HL-60/S4 treated with phorbol 12-myristate 13-acetate at 8.2 ng/mL for 4 days and 3 days (cell line): Measurements from ENCODE around the gene TSKU.

Experiments
- in situ Hi-C: fragments of 300-500 bp; cut with MboI; formaldehyde crosslinking; loops from 2 replicates; pipeline ENCODE4 v1.15.0; 2022; ENCODE audit warnings: low sequenced_read_pairs

Gene TSKU

GRCh38 chr11:76769645-76770586 is 13.2 kb upstream of the TSKU start:
- in situ Hi-C loops = no loop called here

- in situ Hi-C loops = no loop called here
These were observed 12.3 kb upstream of the TSKU start for GRCh38 chr11:76770642-76771445.

- in situ Hi-C loops = no loop called here
These were observed 11.6 kb upstream of the TSKU start for GRCh38 chr11:76771446-76772099.

- in situ Hi-C loops = no loop called here
These were observed 10.9 kb upstream of the TSKU start for GRCh38 chr11:76772100-76772782.

GRCh38 chr11:76772783-76773106 is 10.4 kb upstream of the TSKU start:
- in situ Hi-C loops = no loop called here

- in situ Hi-C loops = no loop called here
These were observed 9.2 kb upstream of the TSKU start for GRCh38 chr11:76773921-76774361.

- in situ Hi-C loops = no loop called here
These were observed 6.7 kb upstream of the TSKU start for GRCh38 chr11:76776472-76776871.

- in situ Hi-C loops = no loop called here
These were observed 5.9 kb upstream of the TSKU start for GRCh38 chr11:76777305-76777704.

GRCh38 chr11:76777876-76778275 is 5.3 kb upstream of the TSKU start:
- in situ Hi-C loops = no loop called here

GRCh38 chr11:76778874-76779273 is 4.3 kb upstream of the TSKU start:
- in situ Hi-C loops = no loop called here

GRCh38 chr11:76781046-76781801 is 1.9 kb upstream of the TSKU start:
- in situ Hi-C loops = no loop called here

- in situ Hi-C loops = no loop called here
These were observed 1.2 kb upstream of the TSKU start for GRCh38 chr11:76781807-76782530.

GRCh38 chr11:76782531-76783293 is 444 bp upstream of the TSKU start:
- in situ Hi-C loops = no loop called here

GRCh38 chr11:76783896-76784813 is 999 bp downstream of the TSKU start:
- in situ Hi-C loops = no loop called here

- in situ Hi-C loops = no loop called here
These were observed 2.4 kb downstream of the TSKU start for GRCh38 chr11:76785513-76785912.

GRCh38 chr11:76786016-76786415 is 2.9 kb downstream of the TSKU start:
- in situ Hi-C loops = no loop called here

GRCh38 chr11:76786441-76787014 is 3.4 kb downstream of the TSKU start:
- in situ Hi-C loops = no loop called here
